GM06990 (cell line): ENCODE measurements around the gene CCDC190.

Source experiments
- DNase-seq: peaks from one replicate; pipeline ENCODE4 v3.0.0-alpha.2; 2011; ENCODE audit not compliant: insufficient read length; ENCODE audit errors: extremely low read depth
- H3K27me3 ChIP-seq: replicated peaks from 2 replicates; pipeline ENCODE4 v1.6.0; 2011; ENCODE audit warnings: low read length; ENCODE audit not compliant: control insufficient read depth, insufficient read depth
- H3K36me3 ChIP-seq: 2 replicates; pipeline ENCODE4 v1.5.1; 2011; ENCODE audit warnings: low read length; ENCODE audit not compliant: control insufficient read depth, insufficient read depth
- H3K4me3 ChIP-seq: replicated peaks from 2 replicates; pipeline ENCODE4 v1.5.1; 2011; ENCODE audit warnings: low read depth, mild to moderate bottlenecking, control low read depth, low read length
- CTCF ChIP-seq: IDR thresholded peaks from 2 replicates; pipeline ENCODE4 v1.5.1; 2011; ENCODE audit warnings: low read length, control low read depth, mild to moderate bottlenecking, inconsistent platforms; ENCODE audit not compliant: insufficient read depth, poor library complexity, severe bottlenecking

CCDC190 gene

GRCh38 chr1:162899422-162900146, 38.6 kb upstream of the CCDC190 start:
- Histone ChIP-seq H3K36me3 (no peaks in the 10 kb centered on the region), H3K27me3 (no peaks in the 10 kb centered on the region), H3K4me3 (no peak overlapping the region)
- no peak for TF ChIP-seq CTCF
- no peak for DNase-seq

DNA sequence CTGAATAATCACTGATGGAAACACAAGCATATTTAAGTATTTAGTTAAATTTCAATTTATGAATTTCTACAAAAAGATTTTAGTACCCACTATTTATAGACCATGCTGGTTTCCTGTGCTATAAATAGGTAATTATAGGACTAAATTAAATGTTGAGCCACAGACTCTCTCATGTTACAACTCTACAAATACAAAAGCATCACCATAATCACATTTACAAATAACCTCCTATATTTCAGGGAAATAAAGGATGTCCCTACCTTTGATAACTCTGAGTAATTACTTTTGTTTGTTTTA, 32.6 kb upstream of the CCDC190 start:
- Histone ChIP-seq H3K4me3 (no peak overlapping the region), H3K27me3 (no peaks in the 10 kb centered on the region), H3K36me3 (no peaks in the 10 kb centered on the region)
- TF ChIP-seq CTCF = no peak
- no peak for DNase-seq

- Histone ChIP-seq H3K4me3 (no peak overlapping the region), H3K27me3 (no peaks in the 10 kb centered on the region), H3K36me3 (no peaks in the 10 kb centered on the region)
- TF ChIP-seq CTCF = no peak
- DNase-seq = no peak
Measured at GRCh38 chr1:162892906-162893611, 32.1 kb upstream of the CCDC190 start.

GRCh38 chr1:162889989-162890388, 29.0 kb upstream of the CCDC190 start:
- TF ChIP-seq CTCF = no peak
- H3K36me3 ChIP-seq = no peaks in the 10 kb centered on the region
- DNase-seq = no peak
- no peak overlapping the region for H3K4me3 ChIP-seq
- H3K27me3 ChIP-seq = no peaks in the 10 kb centered on the region

DNA sequence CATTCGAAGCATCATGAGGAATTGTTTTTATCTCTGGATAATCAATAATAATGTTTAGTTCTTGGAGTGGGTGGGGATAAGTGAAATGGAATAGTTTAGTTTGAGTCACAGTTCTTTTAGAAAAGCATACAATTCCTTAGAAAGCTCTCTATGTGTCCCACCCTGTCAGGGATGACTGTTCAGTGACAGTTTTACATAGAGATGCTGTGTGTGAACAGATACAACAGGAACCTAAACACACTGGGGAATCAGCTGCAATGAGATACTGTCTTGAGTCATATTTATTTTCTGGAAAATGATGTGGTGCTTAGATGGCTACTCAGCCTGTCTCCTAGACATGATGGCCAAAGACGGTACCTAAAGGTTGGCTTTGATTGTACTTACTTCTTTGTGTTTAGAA, 25.7 kb upstream of the CCDC190 start:
- no peak for DNase-seq

More for the DNA sequence above, 25.7 kb upstream of the CCDC190 start:
- no peak for TF ChIP-seq CTCF
- Histone ChIP-seq H3K36me3 (no peaks in the 10 kb centered on the region), H3K27me3 (no peaks in the 10 kb centered on the region), H3K4me3 (no peak overlapping the region)
